ENCODE measurements around the gene MTSS2.

- TF ChIP-seq BHLHE40 (IDR thresholded peaks at IDR 0.05; ENCODE audit: borderline replicate concordance) = no peak
- TF ChIP-seq ELF4 (IDR thresholded peaks at IDR 0.05) = no peak
- no peak for TF ChIP-seq SP1 (IDR thresholded peaks at IDR 0.05)
- no peak for TF ChIP-seq FOXA1 (IDR thresholded peaks at IDR 0.05)
- no peak for TF ChIP-seq TARDBP (IDR thresholded peaks at IDR 0.05)
- no peak for TF ChIP-seq FOXM1 (IDR thresholded peaks at IDR 0.05; ENCODE audit: borderline replicate concordance)
- TF ChIP-seq NFRKB (IDR thresholded peaks at IDR 0.05) = no peak
- TF ChIP-seq HDGF (IDR thresholded peaks at IDR 0.05; ENCODE audit: borderline replicate concordance) = no peak
- no peak for TF ChIP-seq FOXK2 (IDR thresholded peaks at IDR 0.05)
- TF ChIP-seq CTBP1 (IDR thresholded peaks at IDR 0.05; ENCODE audit: borderline replicate concordance) = no peak
- no peak for TF ChIP-seq L3MBTL2 (conservative IDR thresholded peaks at IDR 0.05)
- TF ChIP-seq SUZ12 (IDR thresholded peaks at IDR 0.05) = no peak
- TF ChIP-seq ARNT (IDR thresholded peaks at IDR 0.05) = no peak
- TF ChIP-seq ZNF384 (IDR thresholded peaks at IDR 0.05) = no peak
Observed at GRCh38 chr16:70725024-70725911, 39.4 kb upstream of the MTSS2 start.

Data from HEK293T (cell line).